ENCODE measurements around the gene SYNJ2BP. TPM values are rescaled to one million over a fixed set of nuclear protein-coding genes. Genes with fewer than 3 reads are reported as not detected.
"Not testable (repeated sequence)": the region's sequence is repeated elsewhere in the genome, so short reads cannot be mapped to it uniquely, and the experiment has no call there.

The SYNJ2BP gene
- total RNA-seq, 4 donors from 2014 or later, result 6.8 to 17.0 (median 10.2) TPM

DNA sequence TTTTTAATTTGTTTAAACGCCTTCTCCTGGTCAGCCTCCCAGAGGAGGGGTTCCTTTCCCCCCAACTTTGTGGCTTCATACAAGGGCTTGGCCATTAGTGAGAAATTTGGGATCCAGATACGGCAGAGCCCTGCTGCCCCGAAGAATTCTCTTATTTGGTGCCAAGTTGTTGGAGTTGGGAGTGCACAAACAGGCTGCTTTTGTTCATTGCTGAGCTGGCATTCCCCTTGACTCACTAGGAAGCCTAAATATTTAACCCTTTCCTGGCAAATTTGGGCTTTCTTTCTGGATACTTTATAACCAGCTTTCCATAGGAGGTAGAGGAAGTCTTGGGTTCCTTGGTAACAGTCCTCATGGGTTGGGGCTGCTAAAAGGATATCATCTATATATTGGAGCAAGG lies 24.8 kb upstream of the SYNJ2BP start:
- Histone ChIP-seq H3K4me3 (no peak overlapping the region), H3K27me3 (no peaks in the 10 kb centered on the region), H3K9me3 (peaks cover 0 to 57% (median 13%) of the 10 kb centered on the region in 3 donors), H3K4me1 (no peaks in the 10 kb centered on the region), H3K27ac (no peak overlapping the region), H3K36me3 (no peaks in the 10 kb centered on the region)
- DNase-seq, result no peak
- intact Hi-C loops (cut with DNase I), result no loop called here
- WGBS, 2 donors, result 36 to 57% methylated on average over 3 of the region's 3 CpGs
- TF ChIP-seq, protein P1, sequence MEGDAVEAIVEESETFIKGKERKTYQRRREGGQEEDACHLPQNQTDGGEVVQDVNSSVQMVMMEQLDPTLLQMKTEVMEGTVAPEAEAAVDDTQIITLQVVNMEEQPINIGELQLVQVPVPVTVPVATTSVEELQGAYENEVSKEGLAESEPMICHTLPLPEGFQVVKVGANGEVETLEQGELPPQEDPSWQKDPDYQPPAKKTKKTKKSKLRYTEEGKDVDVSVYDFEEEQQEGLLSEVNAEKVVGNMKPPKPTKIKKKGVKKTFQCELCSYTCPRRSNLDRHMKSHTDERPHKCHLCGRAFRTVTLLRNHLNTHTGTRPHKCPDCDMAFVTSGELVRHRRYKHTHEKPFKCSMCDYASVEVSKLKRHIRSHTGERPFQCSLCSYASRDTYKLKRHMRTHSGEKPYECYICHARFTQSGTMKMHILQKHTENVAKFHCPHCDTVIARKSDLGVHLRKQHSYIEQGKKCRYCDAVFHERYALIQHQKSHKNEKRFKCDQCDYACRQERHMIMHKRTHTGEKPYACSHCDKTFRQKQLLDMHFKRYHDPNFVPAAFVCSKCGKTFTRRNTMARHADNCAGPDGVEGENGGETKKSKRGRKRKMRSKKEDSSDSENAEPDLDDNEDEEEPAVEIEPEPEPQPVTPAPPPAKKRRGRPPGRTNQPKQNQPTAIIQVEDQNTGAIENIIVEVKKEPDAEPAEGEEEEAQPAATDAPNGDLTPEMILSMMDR (IDR thresholded peaks at IDR 0.05), result no peak
- TF ChIP-seq POLR2A (IDR thresholded peaks at IDR 0.05), result no peak

DNA sequence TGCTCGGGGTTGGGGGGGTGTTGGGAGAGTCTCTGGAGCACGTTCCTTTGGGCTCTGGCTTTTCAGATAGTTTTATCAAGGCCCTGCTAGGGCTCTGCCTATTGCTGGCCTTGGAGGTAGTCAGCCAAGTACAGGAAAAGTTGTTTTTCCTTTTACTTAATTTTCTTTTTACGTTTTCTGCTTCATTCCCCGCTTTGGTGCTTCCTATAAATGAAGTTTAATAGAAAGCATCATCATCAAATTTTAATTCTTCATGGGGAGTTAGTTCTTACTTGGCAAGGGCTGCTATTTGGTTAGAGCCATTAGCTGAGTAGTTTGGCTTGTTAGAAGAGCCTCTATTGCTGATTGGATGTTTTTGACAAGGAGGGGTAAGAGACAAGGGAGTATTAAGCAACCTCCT lies 20.0 kb upstream of the SYNJ2BP start:
- intact Hi-C loops (cut with DNase I), result no loop called here
- Histone ChIP-seq H3K27ac (no peak overlapping the region), H3K4me1 (no peaks in the 10 kb centered on the region), H3K4me3 (no peak overlapping the region), H3K36me3 (no peaks in the 10 kb centered on the region), H3K9me3 (peaks cover 0 to 55% (median under 1%) of the 10 kb centered on the region in 3 donors), H3K27me3 (no peaks in the 10 kb centered on the region)
- WGBS, 2 donors, result 28 to 40% methylated on average over 3 of the region's 4 CpGs
- DNase-seq, result no peak
- TF ChIP-seq POLR2A (IDR thresholded peaks at IDR 0.05), result no peak
- TF ChIP-seq, protein P1 (IDR thresholded peaks at IDR 0.05), result no peak

DNA sequence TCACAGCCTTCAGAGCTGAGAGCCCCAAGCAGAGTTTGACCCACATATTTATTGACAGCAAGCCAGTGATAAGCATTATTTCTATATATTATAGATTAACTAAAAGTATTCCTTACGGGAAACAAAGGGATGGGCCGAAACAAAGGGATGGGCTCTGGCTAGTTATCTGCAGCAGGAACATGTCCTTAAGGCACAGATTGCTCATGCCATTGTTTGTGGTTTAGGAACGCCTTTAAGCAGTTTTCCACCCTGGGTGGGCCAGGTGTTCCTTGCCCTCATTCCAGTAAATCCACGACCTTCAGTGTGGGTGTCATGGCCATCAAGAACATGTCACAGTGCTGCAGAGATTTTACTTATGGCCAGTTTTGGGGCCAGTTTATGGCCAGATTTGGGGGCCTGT lies 9.7 kb upstream of the SYNJ2BP start:
- H3K27ac ChIP-seq; H3K4me3 ChIP-seq; DNase-seq; H3K36me3 ChIP-seq; H3K4me1 ChIP-seq; H3K27me3 ChIP-seq; intact Hi-C loops (cut with DNase I): not testable (repeated sequence)
- WGBS, 2 donors, result 45 to 46% methylated on average over 4 of the region's 4 CpGs
- peaks cover 0 to 17% (median 9%) of the 10 kb centered on the region in 3 donors for H3K9me3 ChIP-seq

DNA sequence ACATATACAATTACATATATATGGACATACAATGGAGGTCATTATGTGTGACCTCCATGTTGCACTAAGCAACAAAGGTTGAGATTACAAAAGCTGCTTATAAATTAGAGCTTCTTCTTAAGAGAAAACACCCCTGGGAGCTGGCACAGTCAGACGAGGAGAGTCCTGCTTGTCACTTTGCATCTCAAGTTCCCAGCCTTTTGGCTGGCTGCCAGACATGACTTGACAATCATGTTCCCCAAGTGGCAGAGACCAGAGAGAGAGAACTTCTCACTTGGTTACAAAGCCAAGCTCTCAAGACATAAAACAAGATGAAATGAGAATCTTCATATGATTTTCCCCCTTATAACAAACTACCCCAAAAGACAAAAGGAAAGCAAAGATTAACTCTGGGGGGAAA lies 8.5 kb upstream of the SYNJ2BP start:
- Histone ChIP-seq H3K27ac (no peak overlapping the region), H3K9me3 (peaks cover 0 to 7% (median 0%) of the 10 kb centered on the region in 3 donors), H3K27me3 (no peaks in the 10 kb centered on the region), H3K4me1 (no peaks in the 10 kb centered on the region), H3K36me3 (no peaks in the 10 kb centered on the region), H3K4me3 (no peak overlapping the region)
- 0% methylated on average over 1 of the region's 1 CpG for WGBS, 2 donors
- DNase-seq, result no peak
- intact Hi-C loops (cut with DNase I), result no loop called here
- TF ChIP-seq POLR2A (IDR thresholded peaks at IDR 0.05), result no peak
- TF ChIP-seq, protein P1 (IDR thresholded peaks at IDR 0.05), result no peak

DNA sequence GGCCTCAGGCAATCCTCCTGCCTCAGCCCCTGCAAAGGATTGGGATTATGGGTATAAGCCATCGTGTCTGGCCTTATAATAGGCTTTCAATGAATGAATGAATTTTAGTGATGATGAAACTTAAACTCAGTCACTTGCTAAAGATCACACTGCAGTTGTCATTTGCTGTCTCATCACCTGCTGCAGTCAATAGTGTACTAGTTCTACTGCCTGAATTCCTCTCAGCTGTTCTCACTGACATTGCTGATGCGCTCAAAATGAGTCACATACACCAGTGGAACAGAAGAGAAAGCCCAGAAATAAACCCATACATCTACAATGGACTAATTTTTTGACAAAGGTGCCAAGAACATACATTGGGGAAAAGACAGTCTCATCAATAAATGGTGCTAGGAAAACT lies 5.6 kb upstream of the SYNJ2BP start:
- no peak overlapping the region for H3K4me3 ChIP-seq
- no peak overlapping the region for H3K27ac ChIP-seq
- WGBS, 2 donors, result 87 to 88% methylated on average over 2 of the region's 2 CpGs
- no peak for DNase-seq
- no peaks in the 10 kb centered on the region for H3K36me3 ChIP-seq
- H3K27me3 ChIP-seq, result no peaks in the 10 kb centered on the region
- intact Hi-C loops (cut with DNase I), result no loop called here
- H3K9me3 ChIP-seq, result peaks cover 0 to 7% (median 0%) of the 10 kb centered on the region in 3 donors
- H3K4me1 ChIP-seq, result no peaks in the 10 kb centered on the region
- TF ChIP-seq POLR2A (IDR thresholded peaks at IDR 0.05), result no peak
- TF ChIP-seq, protein P1 (IDR thresholded peaks at IDR 0.05), result no peak

DNA sequence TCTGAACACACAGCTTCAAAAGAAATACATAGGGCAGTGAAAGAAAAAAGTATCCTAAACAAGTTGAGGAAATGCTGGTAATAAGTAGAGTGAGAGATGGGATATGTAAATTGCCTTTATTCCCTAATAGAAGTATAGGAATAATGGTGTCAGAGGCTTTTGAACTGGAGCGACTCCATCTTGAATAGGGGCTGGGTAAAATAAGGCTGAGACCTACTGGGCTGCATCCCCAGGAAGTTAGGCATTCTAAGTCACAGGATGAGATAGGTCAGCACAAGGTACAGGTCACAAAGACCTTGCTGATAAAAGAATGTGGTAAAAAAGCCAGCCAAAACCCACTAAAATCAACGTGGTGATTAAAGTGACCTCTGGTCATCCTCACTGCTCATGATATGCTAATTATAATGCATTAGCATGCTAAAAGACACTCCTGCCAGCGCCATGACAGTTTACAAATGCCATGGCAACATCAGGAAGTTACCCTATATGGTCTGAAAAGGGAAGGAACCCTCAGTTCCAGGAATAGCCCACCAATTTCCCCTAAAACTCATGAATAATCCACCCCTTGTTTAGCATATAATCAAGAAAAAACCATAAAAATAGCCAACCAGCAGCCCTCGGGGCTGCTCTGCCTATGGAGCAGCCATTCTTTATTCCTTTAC lies 2.5 kb upstream of the SYNJ2BP start:
- H3K27ac ChIP-seq; DNase-seq; intact Hi-C loops (cut with DNase I); H3K4me3 ChIP-seq; H3K27me3 ChIP-seq; H3K36me3 ChIP-seq; H3K9me3 ChIP-seq: not testable (repeated sequence)
- 60 to 66% methylated on average over 4 of the region's 4 CpGs for whole genome bisulfite sequencing, 2 donors
- H3K4me1 ChIP-seq, result peaks cover 7 to 26% (median 9%) of the 10 kb centered on the region in 3 donors
